ENCODE results near the gene CNGA4.

DNA sequence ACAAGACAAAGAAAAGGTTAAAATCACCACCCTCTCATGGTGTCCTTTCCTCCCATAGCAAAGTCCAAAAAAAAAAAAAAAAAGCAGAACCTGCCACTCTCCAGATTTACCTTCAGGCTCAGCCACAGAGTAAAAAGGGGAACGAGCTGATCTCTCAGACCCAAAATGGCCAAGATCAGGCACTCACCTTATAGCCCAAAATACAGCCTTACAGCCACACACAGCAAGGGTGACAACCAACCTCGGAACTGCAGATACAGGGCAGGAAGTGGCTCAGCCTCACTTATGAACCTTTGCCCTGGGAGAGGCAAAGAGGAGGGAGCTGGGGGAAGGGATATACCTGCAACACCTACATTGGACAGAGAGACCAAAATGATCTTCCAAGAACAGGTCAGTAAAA is 9.0 kb upstream of the CNGA4 start:
- TF ChIP-seq, protein P1, sequence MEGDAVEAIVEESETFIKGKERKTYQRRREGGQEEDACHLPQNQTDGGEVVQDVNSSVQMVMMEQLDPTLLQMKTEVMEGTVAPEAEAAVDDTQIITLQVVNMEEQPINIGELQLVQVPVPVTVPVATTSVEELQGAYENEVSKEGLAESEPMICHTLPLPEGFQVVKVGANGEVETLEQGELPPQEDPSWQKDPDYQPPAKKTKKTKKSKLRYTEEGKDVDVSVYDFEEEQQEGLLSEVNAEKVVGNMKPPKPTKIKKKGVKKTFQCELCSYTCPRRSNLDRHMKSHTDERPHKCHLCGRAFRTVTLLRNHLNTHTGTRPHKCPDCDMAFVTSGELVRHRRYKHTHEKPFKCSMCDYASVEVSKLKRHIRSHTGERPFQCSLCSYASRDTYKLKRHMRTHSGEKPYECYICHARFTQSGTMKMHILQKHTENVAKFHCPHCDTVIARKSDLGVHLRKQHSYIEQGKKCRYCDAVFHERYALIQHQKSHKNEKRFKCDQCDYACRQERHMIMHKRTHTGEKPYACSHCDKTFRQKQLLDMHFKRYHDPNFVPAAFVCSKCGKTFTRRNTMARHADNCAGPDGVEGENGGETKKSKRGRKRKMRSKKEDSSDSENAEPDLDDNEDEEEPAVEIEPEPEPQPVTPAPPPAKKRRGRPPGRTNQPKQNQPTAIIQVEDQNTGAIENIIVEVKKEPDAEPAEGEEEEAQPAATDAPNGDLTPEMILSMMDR (IDR thresholded peaks at IDR 0.05; ENCODE audit: poor library complexity, severe bottlenecking) = no peak
- TF ChIP-seq EZH2 (IDR thresholded peaks at IDR 0.05; ENCODE audit: borderline replicate concordance, insufficient read depth, low read length, poor library complexity, severe bottlenecking) (no peak), EP300 (conservative IDR thresholded peaks at IDR 0.05; ENCODE audit: poor library complexity, severe bottlenecking) (no peak)
